ENCODE data around the gene VTCN1.

- TF ChIP-seq CTCF (IDR thresholded peaks at IDR 0.05) (no peak), POLR2AphosphoS5 (IDR thresholded peaks at IDR 0.05; ENCODE audit: low read depth, low read length) (no peak), REST (IDR thresholded peaks at IDR 0.05; ENCODE audit: insufficient read depth in 1 of 2, low read depth in 2 of 2, low read length in 1 of 2) (no peak), TCF7L2 (IDR thresholded peaks at IDR 0.05; ENCODE audit: low read depth, low read length) (no peak)
Measured at GRCh38 chr1:117138561-117138960, 72.2 kb downstream of the VTCN1 start.

Measured in Panc1 (cell line).